ELF-1 (cell line): Measurements from ENCODE around the gene GABARAP.
A peak's percentile ranks its signal among the peaks of the same experiment; 100 is the strongest.
"Not testable (repeated sequence)": the region's sequence is repeated elsewhere in the genome, so short reads cannot be mapped to it uniquely, and the experiment has no call there.

ENCODE experiments used
- DNase-seq: peaks from one replicate; pipeline ENCODE4 v3.0.0-alpha.2; 2016; ENCODE audit warnings: low read depth, low spot score

GABARAP gene

GRCh38 chr17:7260651-7261378, 18.6 kb upstream of the GABARAP start:
- peak; percentile 78 for DNase-seq

- DNase-seq, result no peak
These were observed 17.9 kb upstream of the GABARAP start for GRCh38 chr17:7260151-7260550.

DNA sequence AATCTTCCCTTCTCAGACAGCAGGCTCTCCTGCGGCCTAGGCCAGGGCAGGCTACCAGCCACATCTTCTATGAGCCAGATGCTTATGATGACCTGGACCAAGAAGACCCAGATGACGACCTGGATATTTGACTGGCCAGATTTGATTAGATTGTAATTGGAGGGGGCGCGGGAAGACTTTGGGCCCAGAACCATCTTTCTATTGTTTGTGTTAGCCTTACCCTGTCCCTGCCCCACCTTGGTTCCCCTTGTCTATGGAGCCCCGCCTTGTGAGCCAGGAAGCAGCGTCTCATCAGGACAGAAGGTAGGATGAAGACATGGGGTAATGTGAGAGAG, 17.3 kb upstream of the GABARAP start:
- no peak for DNase-seq

- no peak for DNase-seq
These were observed 16.7 kb upstream of the GABARAP start for GRCh38 chr17:7258731-7259554.

GRCh38 chr17:7256766-7257456, 14.7 kb upstream of the GABARAP start:
- DNase-seq, result no peak

GRCh38 chr17:7254511-7254910, 12.3 kb upstream of the GABARAP start:
- no peak for DNase-seq

DNA sequence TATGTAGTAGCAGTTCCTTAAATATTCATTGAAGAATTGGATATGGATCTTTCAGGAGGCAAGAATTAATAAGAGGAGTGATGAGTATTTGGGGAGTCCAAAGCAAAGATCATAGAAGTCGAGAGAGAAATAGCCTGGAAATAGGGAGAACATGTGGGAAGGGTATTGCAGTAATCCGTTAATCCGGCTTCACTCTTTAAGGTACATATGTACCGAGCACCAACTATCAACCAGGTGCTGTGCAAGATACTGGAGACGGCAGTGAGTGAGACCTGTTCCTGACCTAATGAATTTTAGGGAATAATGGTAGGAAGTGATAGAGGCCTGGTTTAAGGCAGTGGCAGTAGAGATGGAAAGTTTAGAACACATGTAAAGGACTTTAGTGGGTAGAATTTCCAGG, 10.8 kb upstream of the GABARAP start:
- DNase-seq, result no peak

DNA sequence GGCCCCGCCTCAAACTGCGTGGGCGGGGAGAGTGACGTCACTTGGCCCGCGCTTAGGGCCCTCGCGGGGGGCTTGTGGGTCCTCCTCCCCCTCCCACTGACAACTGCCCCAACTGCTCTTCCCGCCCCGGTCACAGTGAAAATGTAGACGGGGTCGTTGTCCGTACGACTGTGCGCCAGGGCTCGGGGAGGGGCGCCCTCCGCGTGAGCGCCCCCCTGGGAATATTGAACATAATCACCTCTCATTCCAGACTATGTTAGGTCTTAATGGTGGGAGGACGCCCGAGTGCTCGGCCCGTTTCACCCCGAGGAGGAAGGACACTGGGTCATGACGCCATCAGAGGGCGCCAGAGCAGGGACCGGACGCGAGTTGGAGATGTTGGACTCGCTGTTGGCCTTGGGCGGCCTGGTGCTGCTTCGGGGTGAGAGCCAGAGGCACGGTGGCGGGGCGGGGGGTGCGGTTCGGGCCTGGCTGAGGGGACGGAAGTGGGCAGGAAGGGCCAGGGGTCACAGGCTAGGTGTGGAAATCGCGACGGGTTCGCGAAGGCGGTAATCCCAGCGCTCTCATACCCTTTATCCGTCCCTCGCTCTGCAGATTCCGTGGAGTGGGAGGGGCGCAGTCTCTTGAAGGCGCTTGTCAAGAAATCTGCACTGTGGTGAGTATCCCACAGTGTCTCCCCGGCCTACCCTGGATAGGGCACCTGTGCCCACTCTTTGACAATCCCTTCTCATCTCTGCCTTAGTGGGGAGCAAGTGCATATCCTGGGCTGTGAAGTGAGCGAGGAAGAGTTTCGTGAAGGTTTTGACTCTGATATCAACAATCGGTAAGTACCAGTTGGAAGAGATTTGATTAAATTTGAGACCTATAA, 10.2 kb upstream of the GABARAP start, which contains the start of gene ELP5:
ELP5 (plus strand) TSS at position 40 of the 868 bp plus-strand sequence; CDS start at position 376, 336 bp downstream.
- DNase-seq, result peak; percentile 99

DNA sequence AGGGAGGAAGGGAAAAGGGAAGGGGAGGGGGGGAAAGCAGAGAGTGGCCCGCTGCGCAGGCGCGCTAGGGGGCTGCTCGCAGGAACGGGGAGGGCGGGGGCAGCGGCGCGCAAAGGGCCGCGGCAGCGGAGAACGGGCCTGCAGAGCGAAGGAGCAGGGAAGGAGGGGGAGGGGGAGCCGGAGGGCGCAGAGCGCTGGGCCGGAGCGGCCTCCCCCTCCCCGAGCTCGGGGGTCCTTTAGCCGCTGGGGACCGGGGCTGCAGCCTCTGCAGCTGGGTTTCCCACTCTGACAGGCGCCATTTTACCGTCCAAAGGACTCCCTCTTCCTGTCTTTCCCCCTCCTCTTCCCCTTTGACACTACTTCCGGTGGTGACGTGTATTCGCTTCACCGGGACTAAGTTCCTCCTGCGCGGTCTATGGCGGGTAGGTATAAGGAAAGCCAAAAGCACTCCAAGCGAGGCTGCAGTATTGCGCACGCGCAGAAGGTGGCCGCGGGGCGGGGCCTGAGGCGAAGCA, 9.5 kb upstream of the GABARAP start, which contains the start of gene CTDNEP1:
CTDNEP1 (minus strand) TSS at position 74 of the 515 bp plus-strand sequence. CDS start 438 bp downstream, outside the sequence.
- DNase-seq, result no peak

GRCh38 chr17:7250695-7251627, 8.7 kb upstream of the GABARAP start:
- no peak for DNase-seq

DNA sequence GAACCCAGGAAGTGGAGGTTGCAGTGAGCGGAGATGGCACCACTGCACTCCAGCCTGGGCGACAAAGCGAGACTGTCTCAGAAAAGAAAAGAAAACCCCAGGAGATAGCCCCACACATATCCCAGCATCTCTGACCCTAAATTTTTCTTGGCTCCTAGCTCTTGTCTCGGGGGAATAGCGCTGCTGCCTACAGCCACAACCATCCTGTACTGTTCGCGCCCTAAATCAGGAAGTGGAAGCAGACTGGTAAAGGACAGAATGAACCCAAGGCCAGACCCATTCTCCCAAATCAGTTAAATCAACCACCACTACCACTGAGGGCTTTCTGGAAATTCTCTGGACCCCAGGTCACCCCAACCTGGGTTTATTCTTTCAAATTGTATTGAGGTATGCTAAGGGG, 7.6 kb upstream of the GABARAP start:
- DNase-seq, result no peak

DNA sequence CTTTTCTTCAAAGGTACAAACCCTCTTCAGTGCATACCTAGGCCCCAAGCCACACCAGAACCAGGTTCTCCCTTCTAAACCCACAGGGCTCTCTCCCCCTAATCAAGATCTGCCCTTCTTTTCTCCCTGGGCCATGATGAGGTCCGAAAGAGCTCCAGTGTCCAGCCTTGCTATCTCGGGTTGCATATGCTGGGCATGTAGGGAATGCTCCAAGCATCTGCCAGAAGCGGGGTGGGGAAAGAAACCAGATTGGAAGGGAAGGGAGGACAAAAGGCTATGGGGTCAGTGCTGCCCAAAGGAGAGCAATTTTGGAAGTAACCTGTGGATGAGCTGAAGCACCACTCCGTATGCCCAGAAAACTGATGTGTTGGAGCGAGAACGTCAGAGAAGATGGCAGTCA, 7.0 kb upstream of the GABARAP start:
- DNase-seq, result no peak

GRCh38 chr17:7248796-7249195, 6.5 kb upstream of the GABARAP start:
- no peak for DNase-seq

DNA sequence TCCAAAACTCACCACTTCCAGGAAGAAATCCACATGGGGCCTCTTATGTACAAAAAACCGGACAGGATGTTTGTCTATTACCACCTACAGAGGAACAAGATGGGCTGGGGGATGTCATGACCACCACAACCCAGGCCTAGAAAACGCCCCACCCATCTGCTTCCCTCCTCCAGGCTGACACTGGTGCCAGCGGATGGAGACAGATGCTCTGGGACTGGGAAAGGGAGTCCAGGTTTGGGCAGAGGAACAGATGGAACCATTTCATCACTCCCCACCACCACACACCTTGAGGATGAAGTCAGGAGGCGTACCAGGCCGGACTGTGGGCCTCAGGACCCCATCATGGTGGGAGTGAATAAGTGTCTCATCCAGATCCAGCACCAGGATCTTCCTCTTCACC, 4.5 kb upstream of the GABARAP start:
- no peak for DNase-seq

GRCh38 chr17:7243838-7244237, 1.6 kb upstream of the GABARAP start:
- not testable (repeated sequence) for DNase-seq

GRCh38 chr17:7243453-7243729, 1.1 kb upstream of the GABARAP start:
- no peak for DNase-seq

- peak; percentile 98 for DNase-seq
These were observed 636 bp upstream of the GABARAP start for GRCh38 chr17:7242717-7243452.

GRCh38 chr17:7241090-7241733, 1.0 kb downstream of the GABARAP start:
- DNase-seq, result no peak

DNA sequence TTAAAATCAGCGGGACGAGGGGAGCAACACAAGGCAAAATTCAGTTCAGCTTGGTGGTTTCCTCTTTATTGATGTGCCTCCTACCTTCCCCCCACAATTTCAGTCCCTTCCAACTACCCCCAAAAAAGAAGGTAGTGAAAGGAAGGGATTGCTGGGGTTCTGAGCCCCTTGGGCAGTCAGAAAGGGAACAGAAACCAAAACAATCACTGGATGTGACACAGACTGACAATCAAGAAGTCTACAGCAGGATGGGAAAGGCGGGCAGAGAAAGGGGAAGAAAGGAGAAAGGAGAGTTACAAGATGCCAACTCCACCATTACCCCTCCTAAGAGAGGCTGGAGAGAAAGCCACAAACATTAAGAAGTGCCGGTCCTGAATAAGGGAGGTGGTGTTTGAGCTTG, 1.9 kb downstream of the GABARAP start:
- DNase-seq, result no peak
